T-helper 2 cell (primary cell): ENCODE results near the gene HEBP1.
"Not testable (repeated sequence)": the region's sequence is repeated elsewhere in the genome, so short reads cannot be mapped to it uniquely, and the experiment has no call there.

ENCODE experiments used
- DNase-seq, 5 experiments: peaks; one replicate each; pipeline versions ENCODE4 v3.0.0 to v3.0.0-alpha.2; 2012 to 2022
- total RNA-seq, 2 donors: gene quantifications; one replicate each; lab custom pipeline; 2026; lab: John Stamatoyannopoulos, UW

Gene HEBP1
- 2.5 to 3.7 reads per million in 2 donors for total RNA-seq

DNA sequence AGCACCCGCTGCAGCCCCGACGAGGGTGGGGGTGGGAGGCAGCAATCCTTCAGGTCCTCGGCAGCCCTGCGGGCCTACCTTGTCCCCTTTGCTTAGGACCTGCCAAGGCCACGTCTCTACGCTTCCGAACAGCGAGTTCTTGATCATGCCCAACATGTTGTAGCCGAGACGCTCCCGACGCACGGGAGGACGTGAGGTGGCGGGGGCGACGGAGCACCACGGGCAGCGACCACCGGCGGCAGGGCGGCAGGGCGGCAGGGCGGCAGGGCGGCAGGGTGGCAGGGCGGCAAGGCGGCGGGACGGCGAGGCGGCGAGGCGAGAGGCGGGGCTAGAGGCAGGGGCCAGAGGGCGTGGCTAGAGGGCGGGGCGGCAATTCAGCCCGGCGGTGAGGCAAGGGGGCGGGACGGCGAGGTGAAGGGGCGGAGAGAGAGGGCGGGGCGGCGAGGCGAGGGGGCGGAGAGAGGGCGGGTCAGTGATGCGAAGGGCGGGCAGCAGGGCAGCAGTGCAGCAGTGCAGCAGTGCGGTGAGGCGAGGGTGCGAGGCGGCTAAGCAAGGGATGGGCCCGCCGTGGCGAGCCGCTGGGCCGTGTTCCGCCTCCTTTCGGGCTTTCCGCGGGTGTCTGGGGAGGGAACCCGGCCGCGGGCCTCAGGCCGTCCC is at the start of gene HEBP1:
Gene HEBP1, minus strand, starts transcription at position 307 of the 657 bp plus-strand sequence. Its CDS starts 151 bp downstream, at position 156.
- peak; percentile 88 to 98 (median 93) for DNase-seq

GRCh38 chr12:13049816-13050215 is 49.8 kb upstream of the HEBP1 start:
- DNase-seq, result no peak

DNA sequence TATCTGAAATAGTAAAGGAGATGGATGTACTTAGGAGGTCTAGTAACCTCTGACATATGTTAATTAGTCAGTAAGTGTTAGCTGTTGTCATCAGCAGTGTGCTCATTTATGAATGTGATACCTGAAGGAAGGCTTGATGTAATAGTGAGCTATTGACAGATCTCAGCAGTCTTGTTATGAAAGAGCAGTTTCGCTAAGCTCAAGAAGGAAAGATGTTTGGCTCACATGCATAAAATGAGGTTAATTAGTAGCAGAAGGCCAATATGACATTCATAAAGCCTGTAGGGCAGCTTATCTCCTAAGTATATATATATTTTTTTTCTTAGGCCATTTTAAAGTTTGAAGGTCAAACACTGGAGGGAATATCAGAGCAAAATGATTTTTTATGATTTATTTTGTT is 46.9 kb upstream of the HEBP1 start:
- peak in 1 of 5 experiments; percentile 20 for DNase-seq

DNA sequence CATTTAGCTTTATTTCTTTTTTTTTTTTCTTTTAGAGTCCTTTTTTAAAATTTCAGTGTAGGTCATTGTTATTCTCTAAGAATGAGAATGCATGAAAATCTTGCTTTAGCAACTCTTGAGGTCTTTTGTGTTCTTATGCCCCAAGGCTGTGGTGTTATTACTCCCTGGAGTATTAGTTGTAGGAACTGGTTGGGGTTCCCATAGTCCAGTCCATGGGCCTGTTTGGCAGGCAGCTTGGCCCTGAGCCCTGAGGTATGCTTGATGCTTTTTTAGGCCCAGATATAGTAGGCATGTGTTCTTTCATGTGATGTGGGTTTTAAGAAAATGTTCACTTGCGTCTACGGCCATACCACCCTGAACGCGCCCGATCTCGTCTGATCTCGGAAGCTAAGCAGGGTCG is 45.8 kb upstream of the HEBP1 start:
- no peak for DNase-seq

DNA sequence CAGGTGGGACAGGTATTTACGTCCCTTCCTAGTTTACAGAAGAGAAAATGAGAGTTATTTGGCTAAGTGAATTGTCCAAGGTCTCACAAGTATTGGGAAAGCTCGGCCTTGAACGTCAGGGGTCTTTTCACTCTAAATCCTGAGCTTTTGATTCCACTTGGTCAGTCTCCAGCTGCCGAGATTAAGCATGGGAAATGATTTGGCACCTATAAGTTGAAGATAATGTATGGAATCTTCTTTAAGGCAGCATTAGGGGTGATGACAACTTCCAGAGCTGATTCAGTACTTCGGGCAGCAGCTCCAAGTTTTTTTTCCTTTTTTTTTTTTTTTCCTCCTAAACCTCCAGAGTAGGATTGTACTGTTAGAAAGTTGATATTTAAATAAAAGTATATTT is 44.8 kb upstream of the HEBP1 start:
- no peak for DNase-seq

- DNase-seq, result peak; percentile 30 to 70 (median 52)
These were observed 44.2 kb upstream of the HEBP1 start, which contains the start of gene FAM234B for GRCh38 chr12:13044002-13044905. FAM234B (plus strand) TSS chr12:13044381; CDS start chr12:13044404, 23 bp downstream.

DNA sequence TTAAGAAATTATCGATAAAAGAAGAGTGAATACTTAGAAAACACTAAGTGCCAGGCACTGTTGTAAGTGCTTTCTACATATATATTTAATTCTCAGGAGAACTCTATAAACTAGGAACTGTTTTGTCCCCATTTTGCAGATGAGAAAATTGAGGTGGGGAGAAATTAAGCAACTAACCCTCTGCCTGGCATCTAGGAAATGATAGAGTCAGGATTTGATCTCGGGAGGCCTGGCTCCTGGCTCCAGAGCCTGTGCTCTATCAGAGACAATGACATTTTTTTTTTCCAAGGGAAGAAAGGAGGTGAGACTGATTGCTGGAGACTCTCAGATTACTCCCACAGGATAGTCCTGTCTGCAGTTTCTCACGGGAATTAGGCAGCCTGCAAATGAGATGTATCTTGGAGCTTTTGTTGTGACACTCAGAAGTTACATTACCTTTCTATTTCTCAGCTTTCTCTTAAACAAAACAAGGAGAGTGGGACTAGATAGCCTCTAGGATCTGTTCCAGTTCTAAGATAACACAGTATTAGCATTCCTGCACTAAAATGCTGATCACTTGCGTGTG is 42.7 kb upstream of the HEBP1 start:
- no peak for DNase-seq

GRCh38 chr12:13041224-13041623 is 41.2 kb upstream of the HEBP1 start:
- DNase-seq, result no peak

GRCh38 chr12:13039328-13039956 is 39.4 kb upstream of the HEBP1 start:
- no peak for DNase-seq

- no peak for DNase-seq
These were observed 38.6 kb upstream of the HEBP1 start for GRCh38 chr12:13038491-13039161.

DNA sequence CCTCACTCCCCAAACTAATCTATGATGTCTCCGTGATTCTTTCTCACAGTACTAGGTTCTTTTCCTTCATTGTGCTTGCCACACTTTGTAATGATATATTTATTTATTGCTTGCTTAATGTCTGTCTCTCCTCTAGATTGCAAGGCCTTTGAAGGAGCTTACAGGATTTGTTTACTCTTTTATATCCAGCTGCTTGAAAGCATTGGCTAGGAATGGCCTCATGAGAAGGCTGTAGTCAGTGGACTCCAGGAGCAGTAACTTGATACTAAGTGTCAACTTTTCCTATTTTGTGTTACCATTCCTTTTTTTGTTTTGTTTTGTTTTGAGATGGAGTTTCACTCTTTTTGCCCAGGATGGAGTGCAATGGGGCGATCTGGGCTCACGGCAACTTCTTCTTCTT is 36.8 kb upstream of the HEBP1 start:
- DNase-seq, result no peak

DNA sequence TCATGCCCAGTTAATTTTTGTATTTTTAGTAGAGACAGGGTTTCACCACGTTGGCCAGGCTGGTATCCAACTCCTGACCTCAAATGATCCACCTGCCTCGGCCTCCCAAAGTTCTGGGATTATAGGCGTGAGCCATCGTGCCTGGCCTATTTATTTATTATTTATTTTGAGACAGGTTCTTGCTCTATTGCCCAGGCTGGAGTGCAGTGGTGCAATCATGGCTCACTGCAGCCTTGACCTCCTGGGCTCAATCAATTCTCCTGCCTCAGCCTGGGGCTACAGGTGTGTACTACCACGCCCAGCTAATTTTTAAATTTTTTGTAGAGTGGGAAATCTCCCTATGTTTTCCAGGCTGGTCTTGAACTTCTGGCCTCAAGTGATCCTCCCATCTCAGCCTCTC is 35.3 kb upstream of the HEBP1 start:
- not testable (repeated sequence) for DNase-seq

DNA sequence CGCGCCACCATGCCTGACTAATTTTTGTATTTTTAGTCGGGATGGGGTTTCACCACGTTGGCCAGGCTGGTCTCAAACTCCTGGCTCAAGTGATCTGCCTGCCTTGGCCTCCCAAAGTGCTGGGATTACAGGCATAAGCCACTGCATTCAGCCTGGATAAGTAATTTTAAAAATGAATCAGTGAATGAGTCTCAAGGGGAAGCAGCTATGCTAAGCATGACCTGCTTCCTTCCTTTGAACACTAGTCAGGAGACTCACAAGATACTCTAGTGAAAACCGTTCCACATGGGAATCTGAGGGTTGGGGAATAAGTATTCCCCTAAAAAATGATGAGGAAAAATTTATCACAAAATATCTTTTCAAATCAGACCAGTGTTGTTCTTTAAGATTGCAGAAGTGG is 33.4 kb upstream of the HEBP1 start:
- DNase-seq, result no peak

DNA sequence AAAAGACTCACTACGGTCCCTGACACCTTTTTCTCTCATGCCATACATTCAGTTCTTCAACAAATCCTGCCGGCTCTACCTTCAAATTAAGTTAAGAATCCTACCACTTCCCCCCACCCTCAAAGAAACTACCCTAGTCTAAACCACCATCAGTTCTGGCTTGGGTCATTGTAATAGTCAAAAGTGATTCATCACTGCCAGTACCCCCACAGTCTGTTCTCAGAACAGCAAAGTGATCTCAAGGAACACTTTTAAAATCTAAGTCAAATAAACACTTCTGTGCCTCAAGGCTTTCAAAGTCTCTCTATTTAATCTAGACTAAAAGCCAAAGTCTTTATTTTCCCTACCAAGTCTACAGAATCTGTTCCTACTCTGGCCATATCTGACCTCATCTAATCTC is 32.1 kb upstream of the HEBP1 start:
- no peak for DNase-seq

GRCh38 chr12:13030541-13031291 is 30.7 kb upstream of the HEBP1 start:
- no peak for DNase-seq

DNA sequence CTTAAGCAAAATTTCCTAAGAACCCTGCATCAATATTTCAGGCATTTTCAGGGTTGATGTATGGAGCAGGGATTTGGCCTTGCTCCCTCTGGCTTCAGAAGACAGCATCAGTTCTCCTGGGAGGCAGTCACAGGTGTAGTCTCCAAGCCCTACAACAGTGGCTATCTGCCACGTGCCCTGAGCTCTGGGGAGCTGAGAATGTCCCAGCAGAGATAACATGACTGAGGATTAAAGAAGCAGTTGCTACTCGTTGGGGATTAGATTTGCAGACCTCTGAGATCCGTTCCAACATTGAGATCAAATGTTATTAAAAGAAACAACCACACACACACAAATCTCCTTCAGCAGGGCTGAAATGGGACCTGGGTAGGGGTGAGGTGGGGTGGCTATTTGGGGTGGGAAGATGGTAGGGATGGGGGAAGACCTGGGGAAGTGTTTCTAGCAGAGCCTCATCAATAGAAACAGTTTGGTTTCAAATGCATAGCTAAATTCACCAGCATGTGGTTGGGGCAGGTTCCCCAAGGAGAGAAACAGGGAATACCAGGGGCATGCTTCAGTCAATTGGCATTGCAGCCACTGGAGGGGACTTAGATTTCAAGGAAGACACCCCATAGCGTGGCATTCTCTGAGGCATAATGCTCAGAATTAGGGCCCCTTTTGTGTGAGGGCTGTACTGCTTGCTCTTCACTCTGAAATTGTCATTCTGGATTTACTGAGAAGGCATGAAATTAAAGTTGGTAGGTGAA is 28.9 kb upstream of the HEBP1 start:
- DNase-seq, result no peak

DNA sequence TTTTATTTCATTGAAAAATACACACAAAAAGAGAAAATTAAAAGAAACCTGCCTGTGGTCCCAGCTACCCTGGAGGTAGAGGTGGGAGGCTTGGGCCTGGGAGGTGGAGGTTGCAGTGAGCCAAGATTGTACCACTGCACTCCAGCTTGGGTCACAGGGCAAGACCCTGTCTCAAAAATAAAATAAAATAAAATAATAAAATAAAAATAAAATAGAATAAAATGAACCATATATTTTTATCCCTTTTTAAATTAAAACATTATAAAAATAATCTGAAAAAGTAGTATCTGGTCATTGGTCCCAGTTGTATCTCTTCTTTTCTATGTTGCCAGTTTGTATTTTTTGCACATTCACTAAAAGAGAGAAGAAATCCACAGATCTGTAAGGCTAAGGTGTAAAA is 27.4 kb upstream of the HEBP1 start:
- DNase-seq, result no peak

- DNase-seq, result no peak
These were observed 27.0 kb upstream of the HEBP1 start for GRCh38 chr12:13027032-13027431.

DNA sequence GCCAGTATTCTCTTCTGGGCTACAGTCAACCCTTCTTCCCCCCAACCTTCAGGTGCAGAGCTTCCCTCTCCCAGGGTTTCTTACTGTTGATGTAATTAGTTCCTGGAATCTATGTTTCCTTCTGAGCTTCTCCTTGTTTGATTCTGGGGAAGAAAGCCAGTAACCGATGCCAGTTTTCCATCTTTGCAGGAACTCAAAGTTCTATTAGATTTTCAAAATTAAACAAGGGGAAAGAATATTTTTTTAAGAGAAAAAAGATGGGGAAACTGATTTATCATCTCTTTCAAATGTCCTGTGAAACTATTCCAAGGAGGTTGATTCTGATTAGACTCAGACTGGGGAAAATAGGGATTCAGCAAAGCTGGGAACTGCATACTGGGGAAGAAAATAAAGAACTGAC is 26.2 kb upstream of the HEBP1 start:
- DNase-seq, result no peak

DNA sequence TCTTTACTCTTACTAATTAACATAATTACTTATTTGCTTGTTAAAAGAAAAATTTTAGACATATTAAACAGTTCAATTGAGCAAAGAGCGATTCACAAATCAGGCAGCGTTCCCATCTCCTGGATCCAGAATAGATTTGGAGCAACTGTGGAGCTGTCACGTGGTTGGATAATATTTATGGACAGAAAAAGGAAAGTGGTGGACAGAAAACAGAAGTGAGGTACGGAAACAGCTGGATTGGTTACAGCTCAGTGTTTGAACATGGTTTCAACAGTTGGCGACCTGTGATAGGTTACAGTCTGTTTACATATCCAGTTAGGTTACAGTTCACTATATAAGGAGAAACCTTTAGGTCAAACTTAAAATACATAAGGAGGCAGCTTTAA is 24.5 kb upstream of the HEBP1 start:
- no peak for DNase-seq
